Measurements from ENCODE around the gene ANGPT4.

DNA sequence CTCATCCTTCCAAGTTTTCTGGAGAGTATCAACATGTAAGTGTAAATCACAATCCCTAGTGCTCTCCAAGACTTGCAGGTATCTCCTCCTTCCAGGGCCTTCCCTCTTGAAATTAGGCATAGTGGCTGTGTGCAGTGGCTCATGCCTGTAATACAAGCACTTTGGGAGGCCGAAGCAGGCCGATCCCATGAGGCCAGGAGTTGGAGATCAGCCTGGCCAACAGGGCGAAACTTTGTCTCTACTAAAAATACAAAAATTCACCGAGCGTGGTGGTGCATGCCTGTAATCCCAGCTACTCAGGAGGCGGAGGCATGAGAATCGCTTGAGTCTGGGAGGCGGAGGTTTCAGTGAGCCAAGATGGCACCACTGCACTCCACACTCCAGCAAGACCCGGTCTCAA, 9.4 kb upstream of the ANGPT4 start:
- TF ChIP-seq EZH2phosphoT487 (IDR thresholded peaks at IDR 0.05; ENCODE audit: low read depth): no peak
- TF ChIP-seq, protein P1, sequence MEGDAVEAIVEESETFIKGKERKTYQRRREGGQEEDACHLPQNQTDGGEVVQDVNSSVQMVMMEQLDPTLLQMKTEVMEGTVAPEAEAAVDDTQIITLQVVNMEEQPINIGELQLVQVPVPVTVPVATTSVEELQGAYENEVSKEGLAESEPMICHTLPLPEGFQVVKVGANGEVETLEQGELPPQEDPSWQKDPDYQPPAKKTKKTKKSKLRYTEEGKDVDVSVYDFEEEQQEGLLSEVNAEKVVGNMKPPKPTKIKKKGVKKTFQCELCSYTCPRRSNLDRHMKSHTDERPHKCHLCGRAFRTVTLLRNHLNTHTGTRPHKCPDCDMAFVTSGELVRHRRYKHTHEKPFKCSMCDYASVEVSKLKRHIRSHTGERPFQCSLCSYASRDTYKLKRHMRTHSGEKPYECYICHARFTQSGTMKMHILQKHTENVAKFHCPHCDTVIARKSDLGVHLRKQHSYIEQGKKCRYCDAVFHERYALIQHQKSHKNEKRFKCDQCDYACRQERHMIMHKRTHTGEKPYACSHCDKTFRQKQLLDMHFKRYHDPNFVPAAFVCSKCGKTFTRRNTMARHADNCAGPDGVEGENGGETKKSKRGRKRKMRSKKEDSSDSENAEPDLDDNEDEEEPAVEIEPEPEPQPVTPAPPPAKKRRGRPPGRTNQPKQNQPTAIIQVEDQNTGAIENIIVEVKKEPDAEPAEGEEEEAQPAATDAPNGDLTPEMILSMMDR (IDR thresholded peaks at IDR 0.05; ENCODE audit: low read depth, low read length): no peak
